WTC11 (cell line): ENCODE measurements around the gene GRID2.

Experiments
- CREB1 ChIP-seq: sonication (generic); formaldehyde crosslinking; IDR thresholded peaks from 2 replicates; pipeline ENCODE4 v1.8.0; 2023; ENCODE audit warnings: mild to moderate bottlenecking, missing genetic modification reagents
- CTCF ChIP-seq: fragments of 200-600 bp; IDR thresholded peaks from 2 replicates; pipeline ENCODE4 v1.8.0; 2022; ENCODE audit warnings: antibody characterized with exemption
- IRF1 ChIP-seq: sonication (generic); formaldehyde crosslinking; IDR thresholded peaks from 2 replicates; pipeline ENCODE4 v1.8.0; 2023; ENCODE audit warnings: missing genetic modification reagents
- MAX ChIP-seq: sonication (generic); formaldehyde crosslinking; IDR thresholded peaks from 2 replicates; pipeline ENCODE4 v1.8.0; 2022; ENCODE audit warnings: mild to moderate bottlenecking, missing genetic modification reagents
- NR1H2 ChIP-seq: sonication (generic); formaldehyde crosslinking; IDR thresholded peaks from 2 replicates; pipeline ENCODE4 v1.9.0; 2021; ENCODE audit warnings: mild to moderate bottlenecking, moderate library complexity, missing genetic modification reagents
- SOX15 ChIP-seq: fragments of 250-450 bp; sonication (Bioruptor Pico); IDR thresholded peaks from 2 replicates; pipeline ENCODE4 v1.9.0; 2021; ENCODE audit warnings: mild to moderate bottlenecking
- ZMAT4 ChIP-seq: fragments of 250-450 bp; sonication (Bioruptor Pico); IDR thresholded peaks from 2 replicates; pipeline ENCODE4 v1.9.0; 2021; ENCODE audit warnings: mild to moderate bottlenecking

GRCh38 chr4:92952426-92952825 is 648.7 kb downstream of the GRID2 start:
- TF ChIP-seq MAX = no peak
- no peak for TF ChIP-seq NR1H2
- no peak for TF ChIP-seq ZMAT4 (CRISPR knock-in tag)
- TF ChIP-seq CTCF = no peak
- TF ChIP-seq CREB1 (CRISPR knock-in tag) = no peak
- TF ChIP-seq IRF1 (CRISPR knock-in tag) = no peak
- no peak for TF ChIP-seq SOX15 (CRISPR knock-in tag)
